ENCODE measurements around the gene TPRG1.

Gene TPRG1, protein sequence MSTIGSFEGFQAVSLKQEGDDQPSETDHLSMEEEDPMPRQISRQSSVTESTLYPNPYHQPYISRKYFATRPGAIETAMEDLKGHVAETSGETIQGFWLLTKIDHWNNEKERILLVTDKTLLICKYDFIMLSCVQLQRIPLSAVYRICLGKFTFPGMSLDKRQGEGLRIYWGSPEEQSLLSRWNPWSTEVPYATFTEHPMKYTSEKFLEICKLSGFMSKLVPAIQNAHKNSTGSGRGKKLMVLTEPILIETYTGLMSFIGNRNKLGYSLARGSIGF

DNA sequence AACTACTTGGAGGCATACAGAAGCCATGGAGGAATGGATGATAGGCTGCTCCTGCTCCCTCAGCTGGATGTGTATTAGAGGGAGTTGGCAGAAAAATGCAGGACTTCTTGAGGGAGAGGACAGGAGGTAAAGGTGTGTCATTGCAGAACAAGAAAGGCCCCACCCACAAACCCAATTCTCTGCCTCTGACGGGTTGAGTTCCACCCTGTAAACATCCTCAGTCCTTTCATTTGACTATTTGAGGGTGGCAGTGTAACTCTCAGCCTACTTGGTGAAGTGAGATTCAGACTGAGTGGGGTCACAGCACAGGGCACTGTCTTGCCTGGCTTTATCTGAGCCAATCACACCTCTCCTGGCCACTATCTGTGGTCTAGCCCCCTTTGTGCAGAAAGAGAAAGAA lies at the start of gene TPRG1:
TPRG1 (plus strand) TSS at position 265 of the 400 bp plus-strand sequence. CDS start 35,414 bp downstream, outside the sequence.
- no peak for DNase-seq

- DNase-seq, result no peak
Measured at GRCh38 chr3:189122110-189122509, 49.7 kb upstream of the TPRG1 start.

GRCh38 chr3:189122526-189123205 lies 49.1 kb upstream of the TPRG1 start:
- no peak for DNase-seq

GRCh38 chr3:189123595-189124387 lies 48.0 kb upstream of the TPRG1 start:
- DNase-seq, result no peak

DNA sequence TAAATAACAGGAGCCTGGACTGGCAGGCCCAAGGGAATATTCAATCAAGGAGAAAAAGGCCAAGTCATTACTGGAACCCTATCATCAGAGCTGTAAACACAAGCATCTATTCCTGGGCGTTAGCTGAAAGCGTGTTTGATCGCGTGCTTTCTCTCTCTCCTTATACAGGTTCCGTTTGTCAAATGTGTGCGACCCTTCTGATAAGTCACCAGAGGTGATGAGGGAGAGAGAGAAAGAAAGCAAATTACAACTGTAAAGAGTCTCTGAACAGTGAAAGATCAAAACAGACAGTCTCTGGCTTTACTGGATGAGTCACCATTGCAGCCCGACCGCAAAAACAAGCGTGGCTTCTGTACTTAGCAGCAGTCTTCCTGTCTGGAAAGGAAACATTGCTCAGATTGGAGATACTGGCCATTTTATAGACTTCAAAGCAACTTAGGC lies 39.5 kb upstream of the TPRG1 start:
- DNase-seq, result peak; percentile 94

DNA sequence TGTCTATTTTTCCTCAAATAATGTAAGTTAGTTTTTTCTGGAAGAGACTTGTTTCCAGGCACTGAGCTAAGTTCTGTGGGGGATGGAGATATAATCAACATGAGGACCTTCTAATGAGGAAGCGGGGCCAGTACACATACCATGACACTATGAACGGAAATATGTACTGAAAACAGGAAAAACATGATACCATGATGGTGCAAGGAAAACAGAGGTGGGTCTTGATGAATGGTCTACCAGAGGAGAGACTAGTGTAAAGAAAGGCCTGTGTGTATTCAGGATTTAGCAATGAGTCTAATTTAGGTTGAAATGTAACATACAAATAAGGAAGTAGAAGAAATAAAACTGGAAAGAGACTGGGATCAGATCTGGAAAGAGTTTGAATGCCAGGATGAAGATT lies 38.9 kb upstream of the TPRG1 start:
- DNase-seq, result no peak

- DNase-seq, result no peak
Measured at GRCh38 chr3:189133768-189134167, 38.0 kb upstream of the TPRG1 start.

DNA sequence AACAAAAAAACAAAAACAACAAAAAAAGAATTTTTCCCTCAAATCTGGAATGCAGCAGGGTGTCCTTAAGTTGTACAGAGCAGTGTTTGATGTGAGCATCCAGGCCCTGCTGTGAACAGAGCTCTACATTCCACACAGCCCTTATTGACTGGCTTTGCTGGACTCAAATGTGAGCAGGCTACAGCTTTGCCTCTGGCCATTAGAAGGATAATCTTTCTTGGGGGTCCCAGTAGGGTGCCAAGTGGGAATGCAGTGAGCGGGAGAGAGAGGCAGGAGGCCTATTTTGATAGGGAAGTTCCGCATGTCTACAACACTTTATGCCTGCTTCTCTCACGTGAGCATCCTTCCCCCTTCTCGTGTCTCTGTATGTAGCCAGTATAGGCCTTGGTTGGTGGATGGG lies 34.4 kb upstream of the TPRG1 start:
- DNase-seq, result no peak

GRCh38 chr3:189138901-189139610 lies 32.7 kb upstream of the TPRG1 start:
- no peak for DNase-seq

GRCh38 chr3:189139611-189139940 lies 32.2 kb upstream of the TPRG1 start:
- no peak for DNase-seq

GRCh38 chr3:189142527-189142926 lies 29.2 kb upstream of the TPRG1 start:
- DNase-seq, result peak; percentile 87

- DNase-seq, result no peak
Measured at GRCh38 chr3:189143321-189143720, 28.4 kb upstream of the TPRG1 start.

DNA sequence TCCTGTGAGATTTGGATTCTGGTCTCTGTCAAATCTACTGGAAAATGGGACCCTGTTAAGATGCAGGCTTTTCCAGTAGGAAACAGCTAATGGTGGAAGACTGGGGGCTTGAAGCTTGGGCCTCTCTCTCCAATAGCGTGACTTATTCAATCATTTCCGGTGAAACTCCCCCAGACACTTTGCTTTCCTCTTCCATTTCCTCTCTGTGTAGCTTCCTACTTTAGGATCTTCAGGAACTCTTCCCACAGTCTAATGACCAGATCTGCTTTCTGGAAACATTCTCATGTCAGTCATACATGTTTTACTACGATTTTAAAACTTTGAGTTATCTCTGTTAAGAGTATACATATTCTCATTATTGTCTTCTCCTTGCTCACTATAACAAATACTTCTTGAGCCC lies 28.0 kb upstream of the TPRG1 start:
- DNase-seq, result no peak

GRCh38 chr3:189144645-189145044 lies 27.1 kb upstream of the TPRG1 start:
- DNase-seq, result peak; percentile 70

DNA sequence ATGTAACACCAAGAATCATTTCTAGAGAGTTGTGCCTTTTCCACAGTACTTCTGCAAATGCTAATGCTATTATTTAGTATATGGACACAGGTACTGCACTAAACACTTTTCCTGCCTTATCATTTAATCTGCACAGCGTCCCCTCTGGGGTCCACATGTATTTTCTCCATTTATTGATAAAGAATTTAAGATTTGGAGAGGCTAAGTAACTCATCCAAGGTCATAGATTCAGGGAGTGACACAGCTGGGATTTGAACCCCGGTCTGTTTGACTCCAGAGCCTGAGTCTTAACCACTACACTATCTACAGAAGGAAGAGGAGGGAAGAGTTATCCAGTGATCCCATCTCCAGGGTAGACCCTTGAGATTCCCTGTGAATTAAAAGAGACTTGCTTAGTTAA lies 24.9 kb upstream of the TPRG1 start:
- DNase-seq, result no peak

DNA sequence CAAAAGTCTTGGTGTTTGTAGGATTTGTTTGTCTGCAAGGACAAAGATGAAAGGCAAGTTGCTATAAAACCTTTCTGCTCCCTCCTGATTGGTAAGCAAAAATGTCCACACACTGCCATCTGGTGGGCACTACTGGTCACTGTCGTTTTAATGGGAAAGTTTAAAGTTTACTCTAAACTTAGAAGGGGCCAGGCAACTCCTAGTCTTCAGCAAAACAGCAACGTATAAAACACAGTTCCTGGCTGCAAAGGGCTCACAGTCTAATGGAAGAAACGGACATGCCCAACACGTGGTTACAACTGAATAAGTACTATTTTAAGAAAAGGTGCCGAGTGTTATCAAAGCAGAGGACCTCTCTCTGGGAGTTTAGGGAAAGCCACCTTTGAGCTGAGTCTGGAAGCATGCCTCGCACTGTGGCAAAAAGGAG lies 23.7 kb upstream of the TPRG1 start:
- DNase-seq, result peak; percentile 78

GRCh38 chr3:189149203-189149602 lies 22.6 kb upstream of the TPRG1 start:
- peak; percentile 40 for DNase-seq

- no peak for DNase-seq
Measured at GRCh38 chr3:189157232-189158007, 14.4 kb upstream of the TPRG1 start.

DNA sequence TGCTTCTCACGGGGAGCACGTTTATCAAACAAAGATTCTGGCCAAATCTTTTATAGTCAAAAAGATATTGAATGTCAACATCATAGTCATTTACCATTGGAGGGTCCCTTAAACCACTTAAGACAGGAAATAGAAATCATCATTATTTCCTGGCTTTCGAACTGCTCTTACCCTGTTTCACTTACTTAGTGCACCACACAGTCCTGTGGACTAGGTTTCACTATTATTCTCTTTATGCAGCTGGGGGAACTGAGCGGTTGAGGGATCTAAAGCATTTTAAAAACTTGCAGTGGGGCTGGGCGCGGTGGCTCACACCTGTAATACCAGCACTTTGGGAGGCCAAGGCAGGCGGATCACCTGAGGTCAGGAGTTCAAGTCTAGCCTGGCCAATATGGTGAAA lies 13.7 kb upstream of the TPRG1 start:
- DNase-seq, result peak; percentile 44

GRCh38 chr3:189160519-189161309 lies 11.1 kb upstream of the TPRG1 start:
- DNase-seq, result no peak

- no peak for DNase-seq
Measured at GRCh38 chr3:189165092-189165612, 6.6 kb upstream of the TPRG1 start.

All from activated CD4-positive, alpha-beta T cell treated with anti-CD3 and anti-CD28 coated beads, Interleukin-10, Interleukin-2, amounts not matched to agents 100 ng/mL and 50 ng/mL, durations not matched to agents 16 hours and 8 hours (primary cell).